ENCODE measurements around the gene LCA5.
"Not testable (repeated sequence)": the region's sequence is repeated elsewhere in the genome, so short reads cannot be mapped to it uniquely, and the experiment has no call there.

The LCA5 gene

GRCh38 chr6:79466207-79466834 lies 70.9 kb downstream of the LCA5 start:
- peak; percentile 25 for DNase-seq (ENCODE audit: low spot score)

GRCh38 chr6:79465381-79465780 lies 71.8 kb downstream of the LCA5 start:
- no peak for DNase-seq (ENCODE audit: low spot score)

- DNase-seq (ENCODE audit: low spot score) = no peak
Measured at GRCh38 chr6:79463621-79464050, 73.6 kb downstream of the LCA5 start.

DNA sequence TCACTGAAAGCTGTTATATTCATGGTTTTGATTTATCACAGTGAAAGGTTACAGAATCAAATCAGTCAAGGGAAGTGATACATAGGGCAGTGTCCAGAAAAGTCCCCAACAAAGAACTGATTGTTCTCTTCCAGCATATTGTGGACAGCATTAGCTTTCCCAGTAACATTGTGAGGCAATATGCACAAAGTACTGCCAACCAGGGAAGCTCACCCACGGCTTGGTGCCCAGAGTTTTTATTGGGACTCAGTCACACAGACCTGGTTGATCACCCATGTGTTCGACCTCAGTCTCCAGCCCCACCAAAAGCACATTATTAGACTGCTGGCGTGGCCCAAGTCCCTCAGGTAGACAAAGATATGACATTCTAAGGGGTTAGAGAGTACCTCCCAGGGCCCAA lies 76.0 kb downstream of the LCA5 start:
- no peak for DNase-seq (ENCODE audit: low spot score)

DNA sequence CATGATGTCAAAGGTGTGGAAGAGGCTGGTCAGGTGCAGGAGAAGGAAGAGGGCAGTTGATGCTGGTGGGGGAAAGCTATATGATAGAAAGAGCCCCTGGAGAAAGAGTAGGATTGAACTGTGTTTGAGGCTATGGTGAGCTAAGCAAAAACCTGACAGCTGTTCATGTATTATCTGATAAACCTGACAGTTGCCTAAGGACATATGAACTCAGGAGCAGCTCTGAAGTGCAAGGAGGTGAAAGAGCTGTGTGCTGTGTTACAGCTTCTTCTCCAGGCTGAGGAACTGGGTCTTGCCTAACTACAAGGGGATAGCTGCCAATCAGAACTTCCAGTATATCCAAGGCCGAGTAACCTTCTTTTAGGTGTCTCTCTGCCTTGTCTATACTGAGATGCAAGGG lies 81.8 kb downstream of the LCA5 start:
- no peak for DNase-seq (ENCODE audit: low spot score)

DNA sequence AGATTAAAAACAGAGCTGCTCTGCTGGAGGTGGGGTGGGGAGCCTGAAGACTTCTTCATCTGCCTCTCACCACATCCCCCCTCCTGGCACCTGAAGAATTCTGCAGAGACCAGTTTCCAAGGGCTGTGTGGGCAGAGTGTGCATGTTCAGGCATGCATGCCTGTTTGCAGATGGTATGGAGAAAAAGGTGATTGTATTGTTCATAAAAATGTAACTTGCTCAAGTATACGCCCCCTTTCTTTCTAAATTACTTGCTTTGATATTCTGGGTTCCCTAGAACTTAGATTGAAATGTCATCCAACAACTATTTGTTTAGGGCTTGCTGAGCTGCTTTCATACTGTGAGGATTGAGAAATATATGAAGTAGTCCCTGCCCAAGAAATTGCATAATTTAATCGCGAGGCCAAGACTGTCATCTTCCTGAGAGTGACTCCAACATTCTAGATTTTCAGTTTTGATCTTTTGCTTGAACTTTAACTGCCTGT lies 83.6 kb downstream of the LCA5 start:
- DNase-seq (ENCODE audit: low spot score) = no peak

GRCh38 chr6:79450984-79451383 lies 86.2 kb downstream of the LCA5 start:
- DNase-seq (ENCODE audit: low spot score) = no peak

DNA sequence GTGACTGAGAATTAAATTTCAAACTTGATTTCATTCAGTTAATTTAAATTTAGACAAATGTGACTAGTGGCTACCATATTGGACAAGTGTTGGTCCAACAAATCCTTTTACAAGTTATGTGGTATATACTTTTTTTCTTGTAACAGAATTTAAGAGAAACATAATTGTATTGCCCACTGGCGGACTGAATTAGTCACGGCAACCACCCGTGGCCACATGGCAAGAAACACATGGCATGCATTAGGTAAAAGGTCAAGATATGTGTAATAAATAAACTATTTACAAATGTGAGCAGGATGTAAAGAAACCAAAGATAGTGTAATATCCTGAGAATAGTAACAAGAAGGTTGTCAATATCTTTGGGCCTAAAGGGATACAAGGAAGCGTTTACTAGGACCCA lies 91.2 kb downstream of the LCA5 start:
- no peak for DNase-seq (ENCODE audit: low spot score)

- DNase-seq (ENCODE audit: low spot score) = not testable (repeated sequence)
Measured at GRCh38 chr6:79443876-79444275, 93.4 kb downstream of the LCA5 start.

GRCh38 chr6:79441192-79441591 lies 96.0 kb downstream of the LCA5 start:
- DNase-seq (ENCODE audit: low spot score) = no peak

- no peak for DNase-seq (ENCODE audit: low spot score)
Measured at GRCh38 chr6:79440598-79440997, 96.6 kb downstream of the LCA5 start.

- no peak for DNase-seq (ENCODE audit: low spot score)
Measured at GRCh38 chr6:79438030-79438429, 99.2 kb downstream of the LCA5 start.

DNA sequence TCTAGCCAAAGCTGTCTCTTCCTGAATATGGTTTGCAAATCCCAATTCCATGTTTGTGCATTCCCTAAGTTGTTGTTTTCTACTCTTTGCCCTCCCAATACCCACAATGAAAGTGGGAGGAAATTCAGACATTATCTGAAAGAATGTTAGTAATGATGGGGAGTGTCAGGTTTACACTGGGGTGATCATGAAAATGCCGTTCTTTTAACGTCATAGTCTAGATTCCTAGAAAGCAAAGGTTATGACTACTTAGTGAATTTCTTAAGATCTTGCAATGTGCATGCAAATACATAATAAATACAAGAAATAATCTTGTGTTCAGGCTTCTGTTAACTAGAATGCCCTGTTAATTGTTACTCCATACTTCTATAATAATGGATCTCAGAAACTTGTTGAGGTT lies 101.0 kb downstream of the LCA5 start:
- DNase-seq (ENCODE audit: low spot score) = no peak

DNA sequence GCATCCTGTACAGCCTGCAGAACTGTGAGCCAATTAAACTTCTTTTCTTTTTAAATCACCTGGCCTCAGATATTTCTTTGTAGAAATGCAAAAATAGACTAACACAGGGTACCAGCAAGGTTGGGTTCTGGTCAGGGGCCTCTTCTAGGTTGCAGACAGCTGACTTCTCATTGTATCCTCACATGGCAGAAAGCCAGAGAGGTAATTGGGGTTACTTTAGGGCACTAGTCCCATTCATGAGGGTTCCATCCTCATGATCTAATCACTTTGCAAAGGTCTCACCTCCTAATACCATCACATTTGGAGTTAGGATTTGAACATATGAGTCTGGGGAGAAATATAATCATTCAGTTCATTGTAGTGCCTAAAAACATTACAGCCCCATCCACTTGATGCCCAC lies 101.5 kb downstream of the LCA5 start:
- no peak for DNase-seq (ENCODE audit: low spot score)

Data from kidney capillary endothelial cell (primary cell).